K562 (cell line): ENCODE data around the gene RSRC1. TPM values are rescaled to one million over a fixed set of nuclear protein-coding genes. Genes with fewer than 3 reads are reported as not detected.
A peak's percentile ranks its signal among the peaks of the same experiment; 100 is the strongest.

Experiments used
- CBFA2T2 ChIP-seq: fragments of 450-650 bp; conservative IDR thresholded peaks from 2 replicates; pipeline ENCODE4 v1.6.1; 2017; ENCODE audit warnings: mild to moderate bottlenecking
- CBX8 ChIP-seq: fragments of 200-600 bp; sonication (generic); IDR thresholded peaks from 2 replicates; pipeline ENCODE4 v1.6.1; 2012; ENCODE audit warnings: borderline replicate concordance, mixed run types, low read depth, mild to moderate bottlenecking, moderate library complexity, mixed read lengths, low read length, control low read depth, inconsistent platforms; ENCODE audit not compliant: poor library complexity, severe bottlenecking; ENCODE audit errors: extremely low read depth
- CREM ChIP-seq: IDR thresholded peaks from 2 replicates; pipeline ENCODE4 v1.6.1; 2014; ENCODE audit warnings: antibody characterized with exemption, low read depth
- GABPB1 ChIP-seq: sonication (generic); formaldehyde crosslinking; IDR thresholded peaks from 2 replicates; pipeline ENCODE4 v1.8.0; 2022; ENCODE audit warnings: mild to moderate bottlenecking, missing genetic modification reagents
- HOMEZ ChIP-seq: fragments of 250-450 bp; sonication (Bioruptor Pico); IDR thresholded peaks from 2 replicates; pipeline ENCODE4 v1.4.0; 2020; ENCODE audit warnings: mild to moderate bottlenecking, moderate library complexity
- KDM5B ChIP-seq: fragments of 200-600 bp; sonication (generic); IDR thresholded peaks from 2 replicates; pipeline ENCODE4 v1.6.1; 2012; ENCODE audit warnings: low read depth, mild to moderate bottlenecking, moderate library complexity, low read length, control low read depth, inconsistent platforms; ENCODE audit not compliant: insufficient replicate concordance
- KLF13 ChIP-seq: fragments of 450-650 bp; IDR thresholded peaks from 2 replicates; pipeline ENCODE4 v1.6.1; 2016; ENCODE audit warnings: missing genetic modification characterization, low read depth, mild to moderate bottlenecking, missing compliant biosample characterization, moderate library complexity, borderline replicate concordance
- MEIS2 ChIP-seq: fragments of 450-650 bp; IDR thresholded peaks from 2 replicates; pipeline ENCODE4 v1.6.1; 2014; ENCODE audit warnings: mild to moderate bottlenecking; ENCODE audit not compliant: partially characterized antibody
- PPARD ChIP-seq: fragments of 250-450 bp; sonication (Bioruptor Pico); IDR thresholded peaks from 2 replicates; pipeline ENCODE4 v1.8.0; 2022; ENCODE audit warnings: inconsistent platforms, mild to moderate bottlenecking, moderate library complexity
- SRSF1 ChIP-seq: fragments of 200-400 bp; formaldehyde crosslinking; IDR thresholded peaks from 2 replicates; pipeline ENCODE4 v1.6.1; 2017; ENCODE audit warnings: mild to moderate bottlenecking, low read depth, low read length, moderate library complexity
- ZBTB11 ChIP-seq, 3 experiments: fragments of 200-800 bp in 1 of 3; fragments of 250-450 bp in 1 of 3; fragments of 450-650 bp in 1 of 3; sonication (Bioruptor Pico) in 1 of 3; sonication (Bioruptor generic) in 1 of 3; formaldehyde crosslinking in 1 of 3; IDR thresholded peaks; 2 replicates each; pipeline versions ENCODE4 v1.6.1 to v1.8.0; 2016 to 2022; ENCODE audit warnings: mild to moderate bottlenecking in 2 of 3, missing genetic modification characterization in 2 of 3, missing compliant biosample characterization in 1 of 3, moderate library complexity in 1 of 3
- ZNF589 ChIP-seq: fragments of 200-800 bp; sonication (Bioruptor generic); IDR thresholded peaks from 2 replicates; pipeline ENCODE4 v1.6.1; 2016; ENCODE audit warnings: low read depth, missing genetic modification characterization, missing compliant biosample characterization
- ZNF778 ChIP-seq: fragments of 450-650 bp; formaldehyde crosslinking; IDR thresholded peaks from 2 replicates; pipeline ENCODE4 v1.4.0; 2020; ENCODE audit warnings: mild to moderate bottlenecking, moderate library complexity
- polyA plus RNA-seq, 8 experiments: library from polyadenylated mRNA; depleted of rRNA in 4 of 8; stranded (reverse) in 5 of 8; unstranded in 3 of 8; fragments of >200 nt; fragmentation: Nextera tagmentation in 2 of 8; fragmentation: Illumina TruSeq in 1 of 8; extraction: Ambion mirVana in 2 of 8; extraction: Trizol in 1 of 8; gene quantifications; 2 replicates each; pipeline versions ENCODE4 v1.2.1 to v1.2.3, GENCODE V29; 2011 to 2014; ENCODE audit warnings: inconsistent platforms in 1 of 8, missing spikeins in 1 of 8
- total RNA-seq, 7 experiments: library from RNA; depleted of rRNA in 6 of 7; stranded (reverse); fragments of >200 nt in 6 of 7; fragmentation: Illumina TruSeq in 2 of 7; extraction: Trizol in 2 of 7; gene quantifications; 2 replicates each; pipeline versions ENCODE4 v1.2.1 to v1.2.3, GENCODE V29; 2011 to 2021; ENCODE audit warnings: low replicate concordance in 1 of 7
- TF ChIP-seq, protein P1 (sequence below): fragments of 250-450 bp; sonication (Bioruptor Pico); IDR thresholded peaks from 2 replicates; pipeline ENCODE4 v1.4.0; 2020; ENCODE audit warnings: mild to moderate bottlenecking, moderate library complexity, borderline replicate concordance
- TF ChIP-seq, protein P2 (sequence below), 2 experiments: fragments of 450-650 bp; conservative IDR thresholded peaks; 2 replicates each; pipeline ENCODE4 v1.6.1; 2017; ENCODE audit warnings: mild to moderate bottlenecking in 2 of 2, moderate library complexity in 2 of 2

RSRC1 gene
- total and polyA plus RNA-seq, 9 of the 15 experiments (the other 6 are each of a cell fraction or from before 2014, with no cell fraction given): 19.3 to 128 (median 75.5) TPM

DNA sequence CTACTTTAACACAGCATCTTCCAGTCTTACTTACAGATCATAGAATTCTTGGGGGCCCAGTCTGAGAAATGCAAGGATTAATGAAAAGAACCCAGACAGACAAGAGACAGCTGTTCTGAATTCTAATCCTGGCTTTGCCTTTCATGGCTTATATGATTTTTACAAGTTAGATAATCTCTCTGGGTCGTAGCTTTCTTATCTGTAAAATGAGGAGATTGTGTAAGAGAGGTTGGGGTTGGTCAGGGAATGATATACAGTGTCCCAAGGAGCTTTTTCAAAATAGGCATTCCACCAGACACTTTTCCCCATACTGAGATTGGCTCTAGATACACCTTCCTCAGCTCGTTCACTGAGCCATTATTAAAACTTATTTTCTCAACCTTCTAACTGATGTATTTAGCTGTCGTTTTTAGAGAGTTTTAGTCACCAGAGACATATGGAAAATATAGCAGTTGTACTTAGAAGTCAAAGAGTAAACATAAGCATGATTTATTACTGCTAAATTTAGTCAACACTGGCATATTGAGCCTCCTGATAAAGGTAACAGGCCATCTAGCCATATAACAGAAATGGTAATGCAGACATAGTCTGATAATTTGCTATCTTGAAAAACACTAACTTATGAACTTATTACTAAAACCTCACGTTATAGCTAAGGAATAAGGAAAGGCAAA is 298.1 kb downstream of the RSRC1 start (continued):
- TF ChIP-seq, protein P1, sequence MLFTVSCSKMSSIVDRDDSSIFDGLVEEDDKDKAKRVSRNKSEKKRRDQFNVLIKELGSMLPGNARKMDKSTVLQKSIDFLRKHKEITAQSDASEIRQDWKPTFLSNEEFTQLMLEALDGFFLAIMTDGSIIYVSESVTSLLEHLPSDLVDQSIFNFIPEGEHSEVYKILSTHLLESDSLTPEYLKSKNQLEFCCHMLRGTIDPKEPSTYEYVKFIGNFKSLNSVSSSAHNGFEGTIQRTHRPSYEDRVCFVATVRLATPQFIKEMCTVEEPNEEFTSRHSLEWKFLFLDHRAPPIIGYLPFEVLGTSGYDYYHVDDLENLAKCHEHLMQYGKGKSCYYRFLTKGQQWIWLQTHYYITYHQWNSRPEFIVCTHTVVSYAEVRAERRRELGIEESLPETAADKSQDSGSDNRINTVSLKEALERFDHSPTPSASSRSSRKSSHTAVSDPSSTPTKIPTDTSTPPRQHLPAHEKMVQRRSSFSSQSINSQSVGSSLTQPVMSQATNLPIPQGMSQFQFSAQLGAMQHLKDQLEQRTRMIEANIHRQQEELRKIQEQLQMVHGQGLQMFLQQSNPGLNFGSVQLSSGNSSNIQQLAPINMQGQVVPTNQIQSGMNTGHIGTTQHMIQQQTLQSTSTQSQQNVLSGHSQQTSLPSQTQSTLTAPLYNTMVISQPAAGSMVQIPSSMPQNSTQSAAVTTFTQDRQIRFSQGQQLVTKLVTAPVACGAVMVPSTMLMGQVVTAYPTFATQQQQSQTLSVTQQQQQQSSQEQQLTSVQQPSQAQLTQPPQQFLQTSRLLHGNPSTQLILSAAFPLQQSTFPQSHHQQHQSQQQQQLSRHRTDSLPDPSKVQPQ: no peak
- TF ChIP-seq, protein P2, sequence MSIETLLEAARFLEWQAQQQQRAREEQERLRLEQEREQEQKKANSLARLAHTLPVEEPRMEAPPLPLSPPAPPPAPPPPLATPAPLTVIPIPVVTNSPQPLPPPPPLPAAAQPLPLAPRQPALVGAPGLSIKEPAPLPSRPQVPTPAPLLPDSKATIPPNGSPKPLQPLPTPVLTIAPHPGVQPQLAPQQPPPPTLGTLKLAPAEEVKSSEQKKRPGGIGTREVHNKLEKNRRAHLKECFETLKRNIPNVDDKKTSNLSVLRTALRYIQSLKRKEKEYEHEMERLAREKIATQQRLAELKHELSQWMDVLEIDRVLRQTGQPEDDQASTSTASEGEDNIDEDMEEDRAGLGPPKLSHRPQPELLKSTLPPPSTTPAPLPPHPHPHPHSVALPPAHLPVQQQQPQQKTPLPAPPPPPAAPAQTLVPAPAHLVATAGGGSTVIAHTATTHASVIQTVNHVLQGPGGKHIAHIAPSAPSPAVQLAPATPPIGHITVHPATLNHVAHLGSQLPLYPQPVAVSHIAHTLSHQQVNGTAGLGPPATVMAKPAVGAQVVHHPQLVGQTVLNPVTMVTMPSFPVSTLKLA (conservative IDR thresholded peaks at IDR 0.05): no peak
- TF ChIP-seq KLF13 (no peak), HOMEZ (CRISPR knock-in tag) (no peak), ZBTB11 (CRISPR knock-in tag; IDR thresholded peaks at IDR 0.05) (no peak), CBFA2T2 (peak; percentile 86), MEIS2 (peak; percentile 99), CBX8 (no peak), ZNF589 (CRISPR knock-in tag) (no peak), SRSF1 (no peak), ZNF778 (CRISPR knock-in tag) (no peak), CREM (no peak), GABPB1 (CRISPR knock-in tag) (no peak), KDM5B (no peak), PPARD (CRISPR knock-in tag) (no peak)
